Osteoblast (primary cell): ENCODE data around the gene MKLN1. TPM values are rescaled to one million over a fixed set of nuclear protein-coding genes. Genes with fewer than 3 reads are reported as not detected.

Experiments
- DNase-seq: peaks from one replicate; pipeline ENCODE4 v3.0.0; 2011; ENCODE audit warnings: low spot score, mixed read lengths; ENCODE audit not compliant: insufficient read length; ENCODE audit errors: missing footprints
- H2AFZ ChIP-seq: 2 replicates; pipeline ENCODE4 v1.6.0; 2011; ENCODE audit warnings: mild to moderate bottlenecking, low read length
- H3K27ac ChIP-seq: 2 replicates; pipeline ENCODE4 v1.5.1; 2011; ENCODE audit warnings: mild to moderate bottlenecking, low read depth, low read length, moderate library complexity
- H3K27me3 ChIP-seq: 2 replicates; pipeline ENCODE4 v1.6.0; 2012; ENCODE audit warnings: mild to moderate bottlenecking, control low read depth, inconsistent platforms, low read length, moderate library complexity; ENCODE audit not compliant: insufficient read depth
- H3K36me3 ChIP-seq: 2 replicates; pipeline ENCODE4 v1.5.1; 2011; ENCODE audit warnings: mild to moderate bottlenecking, low read length, control low read depth, moderate library complexity; ENCODE audit not compliant: insufficient read depth
- H3K4me1 ChIP-seq: 2 replicates; pipeline ENCODE4 v1.5.1; 2011; ENCODE audit warnings: mild to moderate bottlenecking, low read length, control low read depth, moderate library complexity; ENCODE audit not compliant: insufficient read depth
- H3K4me2 ChIP-seq: 2 replicates; pipeline ENCODE4 v1.6.0; 2011; ENCODE audit warnings: mild to moderate bottlenecking, low read length; ENCODE audit not compliant: insufficient read depth
- H3K4me3 ChIP-seq: fragments of 200-600 bp; sonication (generic); 3 replicates; pipeline ENCODE4 v1.5.1; 2012; ENCODE audit warnings: mild to moderate bottlenecking, low read length, inconsistent platforms; ENCODE audit not compliant: insufficient read depth
- H3K79me2 ChIP-seq: 2 replicates; pipeline ENCODE4 v1.6.0; 2012; ENCODE audit warnings: mild to moderate bottlenecking, low read length, control low read depth, inconsistent platforms; ENCODE audit not compliant: insufficient read depth
- H3K9me3 ChIP-seq: 2 replicates; pipeline ENCODE4 v1.5.1; 2011; ENCODE audit warnings: low read depth, low read length, control low read depth
- H4K20me1 ChIP-seq: 2 replicates; pipeline ENCODE4 v1.6.0; 2012; ENCODE audit warnings: mild to moderate bottlenecking, low read length, control low read depth; ENCODE audit not compliant: insufficient read depth
- CTCF ChIP-seq: IDR thresholded peaks from 2 replicates; pipeline ENCODE4 v1.5.1; 2011; ENCODE audit warnings: mild to moderate bottlenecking, low read depth, low read length, moderate library complexity; ENCODE audit errors: extremely low read depth
- total RNA-seq: library from RNA; depleted of rRNA; stranded (reverse); fragments of >200 nt; gene quantifications from 2 replicates; pipeline ENCODE4 v1.2.3, GENCODE V29; 2012

The MKLN1 gene
- total RNA-seq, 1 donor, result 52.8 TPM

GRCh38 chr7:131544449-131545301, 217.0 kb downstream of the MKLN1 start:
- TF ChIP-seq CTCF, result peak; percentile 49
- peak overlapping the region; percentile 40 for H2AFZ ChIP-seq
- no peak overlapping the region for H3K4me3 ChIP-seq
- H3K4me2 ChIP-seq, result no peak overlapping the region
- H4K20me1 ChIP-seq, result no peaks in the 10 kb centered on the region
- H3K27ac ChIP-seq, result peak overlapping the region; percentile 35
- peaks cover 5% of the 10 kb centered on the region for H3K4me1 ChIP-seq
- H3K36me3 ChIP-seq, result no peaks in the 10 kb centered on the region
- H3K27me3 ChIP-seq, result no peaks in the 10 kb centered on the region
- H3K79me2 ChIP-seq, result peaks cover 62% of the 10 kb centered on the region
- H3K9me3 ChIP-seq, result no peaks in the 10 kb centered on the region
- peak; percentile 81 for DNase-seq

- H2AFZ ChIP-seq, result peak overlapping the region; percentile 66
- no peak for TF ChIP-seq CTCF
- peak overlapping the region; percentile 41 for H3K4me2 ChIP-seq
- no peaks in the 10 kb centered on the region for H3K36me3 ChIP-seq
- no peak overlapping the region for H3K27ac ChIP-seq
- peak overlapping the region; percentile 26 for H3K4me3 ChIP-seq
- H3K27me3 ChIP-seq, result no peaks in the 10 kb centered on the region
- no peaks in the 10 kb centered on the region for H4K20me1 ChIP-seq
- no peaks in the 10 kb centered on the region for H3K9me3 ChIP-seq
- H3K4me1 ChIP-seq, result peaks cover 5% of the 10 kb centered on the region
- H3K79me2 ChIP-seq, result peaks cover 61% of the 10 kb centered on the region
- DNase-seq, result peak; percentile 84
Observed at GRCh38 chr7:131546126-131546525, 218.4 kb downstream of the MKLN1 start.

Other genes with a start within 250 kb of the MKLN1 start
- gene PODXL, start 228.8 kb downstream of the MKLN1 start, total RNA-seq, result 0.88 and 1.4 TPM in 2 replicates